Glutamatergic neuron (in vitro differentiated cells): ENCODE measurements around the gene OR6B3. TPM values are rescaled to one million over a fixed set of nuclear protein-coding genes. Genes with fewer than 3 reads are reported as not detected.
"Not testable (repeated sequence)": the region's sequence is repeated elsewhere in the genome, so short reads cannot be mapped to it uniquely, and the experiment has no call there.

Source experiments
- DNase-seq: peaks from one replicate; pipeline ENCODE4 v3.0.0; 2022
- H3K27ac Mint-ChIP-seq: one replicate; pipeline ENCODE4 v1.8.0; 2020; ENCODE audit warnings: mild to moderate bottlenecking, mixed read lengths, inconsistent platforms; ENCODE audit not compliant: unreplicated experiment
- H3K27me3 Mint-ChIP-seq: one replicate; pipeline ENCODE4 v1.8.0; 2020; ENCODE audit warnings: mild to moderate bottlenecking, moderate library complexity, mixed read lengths, inconsistent platforms; ENCODE audit not compliant: unreplicated experiment
- H3K36me3 Mint-ChIP-seq: one replicate; pipeline ENCODE4 v1.8.0; 2020; ENCODE audit warnings: mild to moderate bottlenecking, mixed read lengths, inconsistent platforms; ENCODE audit not compliant: unreplicated experiment
- H3K4me1 Mint-ChIP-seq: one replicate; pipeline ENCODE4 v1.8.0; 2020; ENCODE audit warnings: mild to moderate bottlenecking, low read depth, mixed read lengths, inconsistent platforms; ENCODE audit not compliant: unreplicated experiment
- H3K4me3 Mint-ChIP-seq: one replicate; pipeline ENCODE4 v1.8.0; 2020; ENCODE audit warnings: mild to moderate bottlenecking, mixed read lengths, inconsistent platforms; ENCODE audit not compliant: unreplicated experiment
- H3K9me3 Mint-ChIP-seq: one replicate; pipeline ENCODE4 v1.8.0; 2020; ENCODE audit warnings: mild to moderate bottlenecking, moderate library complexity, mixed read lengths, inconsistent platforms; ENCODE audit not compliant: unreplicated experiment
- CTCF ChIP-seq: fragments of 200-600 bp; sonication (generic); IDR thresholded peaks from one replicate; pipeline ENCODE4 v1.5.0; 2021; ENCODE audit not compliant: partially characterized antibody, unreplicated experiment
- total RNA-seq: library from RNA; stranded (reverse); fragmentation: NEBNext Ultra II Directional; extraction: Animal tissue kit (Norgen Biotek cat#: 25700); gene quantifications from one replicate; pipeline ENCODE4 v1.2.1, GENCODE V29; 2021; ENCODE audit not compliant: unreplicated experiment

The OR6B3 gene
- total RNA-seq, 1 donor from 2014 or later, result not detected

- Mint-ChIP-seq H3K27ac (no peak overlapping the region), H3K4me1 (peaks cover 2% of the 10 kb centered on the region), H3K27me3 (peaks cover 4% of the 10 kb centered on the region), H3K9me3 (no peaks in the 10 kb centered on the region), H3K36me3 (no peaks in the 10 kb centered on the region), H3K4me3 (no peak overlapping the region)
- no peak for TF ChIP-seq CTCF
- no peak for DNase-seq
Measured at GRCh38 chr2:240048237-240048636, 5.1 kb downstream of the OR6B3 start.

GRCh38 chr2:240045098-240045497 is 8.2 kb downstream of the OR6B3 start:
- Mint-ChIP-seq H3K4me3 (peak overlapping the region; percentile 52), H3K4me1 (peaks cover 2% of the 10 kb centered on the region), H3K27me3 (peaks cover 6% of the 10 kb centered on the region), H3K9me3 (peaks cover 2% of the 10 kb centered on the region), H3K36me3 (no peaks in the 10 kb centered on the region), H3K27ac (no peak overlapping the region)
- no peak for DNase-seq
- TF ChIP-seq CTCF, result no peak

- H3K27ac Mint-ChIP-seq, H3K36me3 Mint-ChIP-seq, H3K27me3 Mint-ChIP-seq, H3K4me3 Mint-ChIP-seq, H3K4me1 Mint-ChIP-seq, H3K9me3 Mint-ChIP-seq, DNase-seq: not testable (repeated sequence)
Measured at GRCh38 chr2:240044096-240044495, 9.2 kb downstream of the OR6B3 start.

- DNase-seq, result no peak
- H3K27me3 Mint-ChIP-seq, result peaks cover 6% of the 10 kb centered on the region
- no peak overlapping the region for H3K4me3 Mint-ChIP-seq
- no peak overlapping the region for H3K27ac Mint-ChIP-seq
- H3K9me3 Mint-ChIP-seq, result peaks cover 2% of the 10 kb centered on the region
- no peak for TF ChIP-seq CTCF
- H3K36me3 Mint-ChIP-seq, result no peaks in the 10 kb centered on the region
- H3K4me1 Mint-ChIP-seq, result peaks cover 2% of the 10 kb centered on the region
Measured at GRCh38 chr2:240043279-240043989, 9.9 kb downstream of the OR6B3 start.

- Mint-ChIP-seq H3K27ac (no peak overlapping the region), H3K4me3 (no peak overlapping the region), H3K4me1 (peaks cover 2% of the 10 kb centered on the region), H3K36me3 (no peaks in the 10 kb centered on the region), H3K27me3 (peaks cover 6% of the 10 kb centered on the region), H3K9me3 (peaks cover 2% of the 10 kb centered on the region)
- no peak for TF ChIP-seq CTCF
- DNase-seq, result no peak
Measured at GRCh38 chr2:240042740-240043139, 10.6 kb downstream of the OR6B3 start.
